HL-60 (cell line): ENCODE measurements around the gene PLPPR5.

Experiments used
- DNase-seq, 2 experiments: peaks; one replicate each; pipeline ENCODE4 v3.0.0-alpha.2; 2010 to 2020; ENCODE audit warnings: low read depth in 1 of 2, low spot score in 1 of 2
- H3K27ac ChIP-seq: fragments of 250-450 bp; sonication (Bioruptor Pico); replicated peaks from 2 replicates; pipeline ENCODE4 v1.5.1; 2020; ENCODE audit warnings: mild to moderate bottlenecking, moderate library complexity
- H3K27me3 ChIP-seq: fragments of 250-450 bp; sonication (Bioruptor Pico); 2 replicates; pipeline ENCODE4 v1.5.1; 2021; ENCODE audit warnings: mild to moderate bottlenecking, moderate library complexity; ENCODE audit not compliant: insufficient read depth, poor library complexity, severe bottlenecking
- H3K4me3 ChIP-seq: replicated peaks from 2 replicates; pipeline ENCODE4 v1.5.1; 2011; ENCODE audit warnings: mild to moderate bottlenecking, control low read depth, low read length; ENCODE audit not compliant: insufficient read depth
- CTCF ChIP-seq: IDR thresholded peaks from one replicate; pipeline ENCODE4 v1.5.1; 2011; ENCODE audit warnings: low read length, control low read depth, inconsistent platforms; ENCODE audit not compliant: insufficient read depth
- GABPA ChIP-seq: IDR thresholded peaks from 2 replicates; pipeline ENCODE4 v1.6.1; 2012; ENCODE audit warnings: low read depth
- POLR2AphosphoS5 ChIP-seq: IDR thresholded peaks from 2 replicates; pipeline ENCODE4 v1.6.1; 2012; ENCODE audit warnings: low read depth
- REST ChIP-seq: IDR thresholded peaks from 2 replicates; pipeline ENCODE4 v1.6.1; 2012; ENCODE audit warnings: low read depth; ENCODE audit not compliant: insufficient replicate concordance
- SPI1 ChIP-seq: IDR thresholded peaks from 2 replicates; pipeline ENCODE4 v1.6.1; 2012; ENCODE audit warnings: low read depth, mild to moderate bottlenecking, borderline replicate concordance

The PLPPR5 gene

GRCh38 chr1:98874828-98875227 lies 129.8 kb downstream of the PLPPR5 start:
- Histone ChIP-seq H3K27me3 (no peaks in the 10 kb centered on the region), H3K27ac (no peak overlapping the region), H3K4me3 (no peak overlapping the region)
- no peak for DNase-seq
- no peak for TF ChIP-seq REST
- TF ChIP-seq CTCF = no peak
- TF ChIP-seq POLR2AphosphoS5 = no peak
- no peak for TF ChIP-seq GABPA

GRCh38 chr1:98870959-98871903 lies 133.4 kb downstream of the PLPPR5 start:
- peak; percentile 67 to 90 for DNase-seq
- peak overlapping the region; percentile 68 for H3K27ac ChIP-seq
- peak overlapping the region; percentile 18 for H3K4me3 ChIP-seq
- H3K27me3 ChIP-seq = no peaks in the 10 kb centered on the region
- peak; percentile 86 for TF ChIP-seq SPI1
- no peak for TF ChIP-seq CTCF
- peak; percentile 43; the same call in 1 of the 2 replicates for TF ChIP-seq POLR2AphosphoS5
- TF ChIP-seq REST = peak; percentile 46
- no peak; the same call in 1 of the 2 replicates for TF ChIP-seq GABPA

GRCh38 chr1:98865796-98866195 lies 138.9 kb downstream of the PLPPR5 start:
- no peak for DNase-seq
- Histone ChIP-seq H3K27ac (no peak overlapping the region), H3K4me3 (no peak overlapping the region), H3K27me3 (no peaks in the 10 kb centered on the region)
- no peak for TF ChIP-seq GABPA
- no peak for TF ChIP-seq REST
- no peak for TF ChIP-seq POLR2AphosphoS5
- no peak for TF ChIP-seq CTCF
- no peak for TF ChIP-seq SPI1
